ENCODE results near the gene HORMAD1.

- no peak for TF ChIP-seq CTCF (IDR thresholded peaks at IDR 0.05)
- TF ChIP-seq POLR2A (IDR thresholded peaks at IDR 0.05) = no peak
These were observed 41.7 kb downstream of the HORMAD1 start for GRCh38 chr1:150678988-150679387.

All from adrenal gland (tissue), 5 donors.